NB4 (cell line): ENCODE data around the gene SKIC3.

Experiments used
- DNase-seq: peaks from one replicate; pipeline ENCODE4 v3.0.0; 2010; ENCODE audit warnings: low read depth
- H3K4me3 ChIP-seq: one replicate; pipeline ENCODE4 v1.5.1; 2011; ENCODE audit warnings: mild to moderate bottlenecking, low read depth, low read length, moderate library complexity
- CTCF ChIP-seq: IDR thresholded peaks from one replicate; pipeline ENCODE4 v1.5.1; 2012; ENCODE audit warnings: low read depth, low read length
- MAX ChIP-seq: IDR thresholded peaks from 2 replicates; pipeline ENCODE4 v1.6.1; 2011; ENCODE audit warnings: low read depth, low read length
- MYC ChIP-seq: IDR thresholded peaks from 2 replicates; pipeline ENCODE4 v1.6.1; 2011; ENCODE audit warnings: low read depth, low read length
- POLR2A ChIP-seq: IDR thresholded peaks from 2 replicates; pipeline ENCODE4 v1.6.1; 2011; ENCODE audit warnings: mild to moderate bottlenecking; ENCODE audit not compliant: insufficient read length; ENCODE audit errors: extremely low read depth

SKIC3 gene

GRCh38 chr5:95519681-95520080, 35.1 kb downstream of the SKIC3 start:
- no peak for DNase-seq
- TF ChIP-seq MYC (no peak), POLR2A (no peak), MAX (no peak), CTCF (no peak)
- H3K4me3 ChIP-seq, result no peak overlapping the region

GRCh38 chr5:95519151-95519550, 35.6 kb downstream of the SKIC3 start:
- TF ChIP-seq MAX, result no peak
- no peak for DNase-seq
- H3K4me3 ChIP-seq, result no peak overlapping the region

GRCh38 chr5:95518417-95518816, 36.4 kb downstream of the SKIC3 start:
- no peak for DNase-seq
- TF ChIP-seq CTCF (no peak), MAX (no peak), POLR2A (no peak), MYC (no peak)
- no peak overlapping the region for H3K4me3 ChIP-seq

- H3K4me3 ChIP-seq, result no peak overlapping the region
- no peak for DNase-seq
- TF ChIP-seq MAX (no peak), MYC (no peak)
These were observed 43.2 kb downstream of the SKIC3 start for GRCh38 chr5:95511606-95512005.

GRCh38 chr5:95508550-95508949, 46.2 kb downstream of the SKIC3 start:
- TF ChIP-seq CTCF (no peak), MYC (no peak), MAX (no peak), POLR2A (no peak)
- no peak for DNase-seq
- H3K4me3 ChIP-seq, result no peak overlapping the region
